Muscle of back (tissue), 11 donors: Measurements from ENCODE around the gene CDH1. TPM values are rescaled to one million over a fixed set of nuclear protein-coding genes. Genes with fewer than 3 reads are reported as not detected.

Experiments
- DNase-seq, 3 donors: peaks; one replicate each; pipeline versions ENCODE4 v3.0.0 to v3.0.0-alpha.2; 2013
- polyA plus RNA-seq, 10 donors: library from polyadenylated mRNA; unstranded; fragments of 120-200 nt; gene quantifications; one replicate each; pipeline ENCODE4 v1.2.1, GENCODE V29; 2013; ENCODE audit not compliant: insufficient read length in 10 of 10

Gene CDH1
- polyA plus RNA-seq, 10 donors = 1.3 to 23.5 (median 2.1) TPM

DNA sequence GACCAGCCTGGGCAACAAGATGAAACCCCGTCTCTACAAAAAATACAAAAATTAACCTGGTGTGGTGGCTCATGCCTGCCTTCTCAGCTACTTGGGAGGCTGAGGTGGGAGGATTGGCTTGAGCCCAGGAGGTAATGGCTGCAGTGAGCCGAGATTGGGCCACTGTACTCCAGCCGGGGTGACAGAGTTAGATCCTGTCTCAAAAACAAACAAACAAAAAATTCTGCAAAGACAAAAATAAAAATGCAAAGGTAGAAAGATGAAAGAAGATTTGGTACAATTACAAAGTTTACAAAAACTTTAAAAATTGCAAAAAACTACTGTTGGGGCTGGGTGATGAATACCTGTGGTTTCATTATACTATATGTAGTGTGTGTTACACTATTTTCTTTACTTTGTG lies 5.5 kb upstream of the CDH1 start:
- DNase-seq = no peak

DNA sequence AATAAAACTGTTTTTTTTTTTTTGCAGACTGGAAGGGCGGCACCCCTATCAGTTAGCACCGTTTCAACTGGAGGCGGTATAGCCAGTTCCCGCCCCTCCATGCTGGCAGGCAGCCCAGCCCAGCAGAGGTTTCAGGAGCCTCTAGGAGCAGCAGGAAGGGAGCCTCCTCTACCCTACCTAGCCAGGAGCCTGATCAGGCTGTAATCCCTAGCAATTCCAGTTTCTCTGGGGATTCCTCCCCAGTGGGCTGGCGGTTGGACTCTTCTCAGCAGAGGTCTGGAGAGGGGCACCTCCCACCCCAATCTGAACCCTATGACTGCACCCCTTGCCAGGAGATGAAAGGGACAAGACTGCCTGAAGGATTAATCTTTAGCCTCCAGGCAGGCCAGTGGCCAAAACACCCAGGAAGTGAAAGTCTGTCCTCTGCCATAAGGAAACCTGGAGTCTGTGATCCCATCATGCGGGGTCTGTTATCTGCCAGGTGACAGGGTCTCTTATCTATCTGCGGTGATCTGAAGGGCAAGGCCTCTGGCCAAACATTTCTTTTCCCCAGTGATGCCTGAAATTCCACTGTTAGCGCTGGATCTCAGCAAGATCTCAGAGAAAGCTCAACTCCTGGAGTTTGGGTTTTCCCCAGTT lies 4.9 kb upstream of the CDH1 start:
- no peak for DNase-seq

GRCh38 chr16:68732741-68733399 lies 4.2 kb upstream of the CDH1 start:
- no peak for DNase-seq

DNA sequence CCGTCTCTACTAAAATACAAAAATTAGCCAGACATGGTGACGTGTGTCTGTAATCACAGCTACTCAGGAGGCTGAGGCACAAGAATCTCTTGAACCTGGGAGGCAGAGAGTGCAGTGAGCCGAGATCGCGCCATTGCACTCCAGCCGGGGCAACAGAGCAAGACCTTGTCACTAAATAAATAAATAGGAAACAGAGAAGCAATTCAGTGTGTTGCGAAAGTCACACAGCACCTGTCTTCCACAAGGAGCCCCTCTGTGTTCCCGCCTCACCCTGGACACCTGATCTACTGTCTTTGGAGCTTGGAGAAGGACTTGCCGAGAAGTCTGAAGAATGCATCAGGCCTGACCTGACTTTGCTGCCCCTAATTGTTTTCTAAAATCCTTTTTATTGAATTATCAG lies 3.5 kb upstream of the CDH1 start:
- DNase-seq = no peak

DNA sequence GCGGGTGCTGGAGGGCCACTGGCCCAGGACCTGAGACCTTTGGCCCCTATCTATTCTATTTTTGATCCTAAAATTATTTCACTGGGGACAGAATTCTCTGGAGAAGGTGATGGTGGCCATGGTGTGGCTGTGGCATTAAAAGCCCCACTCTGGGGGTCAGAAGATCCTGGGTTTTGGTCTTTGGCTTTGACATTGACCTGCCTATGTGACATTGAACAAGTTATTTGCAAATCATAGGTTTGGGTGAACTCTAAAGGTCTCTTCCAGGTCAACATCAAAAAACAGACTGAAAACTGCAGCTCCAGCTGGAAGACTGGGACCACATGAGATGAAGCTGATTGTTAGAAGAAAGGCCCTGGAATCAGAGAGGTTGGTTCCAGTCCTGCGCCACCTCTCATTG lies 2.3 kb upstream of the CDH1 start:
- DNase-seq = no peak

GRCh38 chr16:68736561-68736960 lies 531 bp upstream of the CDH1 start:
- no peak for DNase-seq

GRCh38 chr16:68737730-68738629 lies 888 bp downstream of the CDH1 start:
- DNase-seq = no peak

DNA sequence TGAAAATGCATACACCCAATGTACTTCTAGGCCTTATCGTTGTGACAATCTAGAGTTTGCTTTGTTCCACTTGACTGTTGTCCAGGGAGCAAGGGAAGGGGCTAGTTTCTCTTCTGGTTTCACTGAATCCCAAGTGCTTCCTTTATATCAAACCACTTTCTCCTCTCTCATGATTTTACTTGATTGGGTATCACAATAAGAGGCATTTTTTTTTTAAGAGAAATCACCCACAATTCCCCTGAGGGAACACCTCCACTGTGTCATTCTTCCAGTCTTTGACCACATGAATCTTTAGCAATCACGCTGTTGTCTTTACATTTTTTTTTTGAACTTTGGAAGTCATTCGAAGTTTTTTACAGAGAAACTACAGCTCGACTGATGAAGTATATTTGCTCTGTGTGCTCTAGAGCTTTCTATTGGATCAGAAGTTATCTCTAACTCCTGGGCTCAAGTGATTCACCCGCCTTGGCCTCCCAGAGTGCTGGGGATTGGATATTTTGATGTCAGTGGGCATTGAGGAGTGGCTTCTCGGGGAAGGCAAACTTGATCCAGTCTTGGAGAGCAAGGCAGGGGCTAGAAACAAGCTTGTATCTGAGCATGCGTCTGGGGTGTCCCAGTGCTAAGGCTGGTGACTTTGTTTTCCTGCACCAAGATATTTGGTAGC lies 3.0 kb downstream of the CDH1 start:
- no peak for DNase-seq

- no peak for DNase-seq
These were observed 3.7 kb downstream of the CDH1 start for GRCh38 chr16:68740628-68741346.

- DNase-seq = no peak
These were observed 6.6 kb downstream of the CDH1 start for GRCh38 chr16:68743664-68744063.

DNA sequence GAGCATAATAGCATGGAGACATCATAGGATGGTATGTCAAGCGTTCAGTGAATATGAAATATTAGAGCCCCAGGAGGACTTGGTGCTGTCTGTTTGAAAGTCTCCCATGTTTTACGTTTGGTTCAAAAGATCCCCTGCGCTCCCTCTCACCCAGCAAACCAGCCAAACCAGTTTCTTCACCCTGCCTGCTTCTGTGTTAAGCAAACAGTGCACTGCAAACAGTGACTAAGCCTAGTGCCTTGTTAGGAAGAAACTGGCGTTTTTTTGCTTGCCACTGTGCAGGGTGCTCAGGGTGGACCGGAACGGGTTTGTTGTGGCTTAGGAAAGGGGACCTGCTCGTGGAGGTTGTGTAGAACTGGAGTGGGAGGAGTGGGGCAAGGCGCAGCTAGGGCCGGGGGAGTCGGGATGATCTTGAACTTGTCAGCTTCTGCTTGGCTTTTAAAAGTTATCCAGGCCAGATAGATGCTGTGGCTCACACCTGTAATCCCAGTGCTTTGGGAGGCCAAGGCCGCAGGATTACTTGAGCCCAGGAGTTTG lies 7.7 kb downstream of the CDH1 start:
- DNase-seq = no peak

GRCh38 chr16:68746951-68747350 lies 9.9 kb downstream of the CDH1 start:
- DNase-seq = no peak

- DNase-seq = no peak
These were observed 12.3 kb downstream of the CDH1 start for GRCh38 chr16:68749432-68749831.

GRCh38 chr16:68750193-68750695 lies 13.2 kb downstream of the CDH1 start:
- DNase-seq = no peak

DNA sequence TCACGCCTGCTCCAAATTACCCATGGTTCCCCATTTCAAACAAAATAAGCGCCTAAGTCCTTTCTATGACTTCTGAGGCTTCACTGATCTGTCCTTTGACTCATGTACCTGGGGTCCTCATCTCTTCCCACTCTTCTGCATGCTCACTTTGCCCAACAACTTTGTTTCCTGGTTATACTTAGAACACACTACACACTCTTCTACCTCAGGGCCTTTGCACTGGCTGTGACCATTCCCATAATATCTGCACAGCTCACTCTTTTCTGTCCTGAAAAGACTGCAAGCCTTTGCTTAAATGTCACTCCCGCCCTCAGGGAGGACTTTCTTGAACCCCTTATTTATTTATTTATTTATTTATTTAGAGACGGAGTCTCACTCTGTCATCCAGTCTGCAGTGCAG lies 14.1 kb downstream of the CDH1 start:
- no peak for DNase-seq

- DNase-seq = no peak
These were observed 15.5 kb downstream of the CDH1 start for GRCh38 chr16:68752602-68753001.

- DNase-seq = no peak
These were observed 17.1 kb downstream of the CDH1 start for GRCh38 chr16:68754084-68754792.

GRCh38 chr16:68756239-68756915 lies 19.3 kb downstream of the CDH1 start:
- DNase-seq = no peak

DNA sequence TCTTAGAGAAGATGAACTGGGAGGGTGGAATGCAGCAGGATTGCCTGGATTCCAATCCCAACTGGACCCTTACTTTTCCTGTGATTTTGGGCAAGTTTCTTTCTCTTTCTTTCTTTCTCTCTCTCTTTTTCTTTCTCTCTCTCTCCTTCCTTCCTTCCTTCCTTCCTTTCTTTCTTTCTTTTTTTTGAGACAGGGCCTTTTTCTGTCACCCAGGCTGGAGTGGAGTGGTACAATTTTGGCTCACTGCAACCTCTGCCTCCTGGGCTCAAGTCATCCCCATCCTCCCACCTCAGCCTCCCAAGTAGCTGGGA lies 20.5 kb downstream of the CDH1 start:
- no peak for DNase-seq

DNA sequence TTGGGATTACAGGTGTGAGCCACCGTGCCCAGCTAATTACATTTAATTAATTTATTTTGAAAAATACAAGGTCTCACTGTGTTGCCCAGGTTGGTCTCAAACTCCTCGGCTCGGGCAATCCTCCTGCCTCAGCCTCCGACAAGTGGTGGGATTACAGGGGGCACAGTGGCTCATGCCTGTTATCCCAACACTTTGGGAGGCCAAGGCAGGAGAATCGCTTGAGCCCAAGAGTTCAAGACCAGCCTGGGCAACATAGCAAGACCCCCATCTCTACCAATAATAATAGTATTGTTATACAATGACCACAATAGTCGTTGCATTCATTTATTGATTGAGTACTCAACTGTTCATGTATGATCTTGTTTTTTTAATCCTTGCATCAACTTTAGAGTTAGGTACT lies 22.0 kb downstream of the CDH1 start:
- DNase-seq = no peak
